H9 (cell line): ENCODE results near the gene CALN1. TPM values are rescaled to one million over a fixed set of nuclear protein-coding genes. Genes with fewer than 3 reads are reported as not detected.

Experiments
- DNase-seq: peaks from one replicate; pipeline ENCODE4 v3.0.0-alpha.2; 2017
- H2AFZ ChIP-seq: one replicate; pipeline ENCODE4 v1.6.1; 2013; ENCODE audit warnings: mild to moderate bottlenecking, low read length, control low read depth, moderate library complexity
- H2AK5ac ChIP-seq: 2 replicates; pipeline ENCODE4 v1.6.1; 2013; ENCODE audit warnings: low read length, control low read depth, mixed read lengths; ENCODE audit not compliant: insufficient read length
- H2BK120ac ChIP-seq: one replicate; pipeline ENCODE4 v1.6.1; 2013; ENCODE audit warnings: low read depth, mild to moderate bottlenecking, low read length, control low read depth, inconsistent platforms; ENCODE audit not compliant: poor library complexity, severe bottlenecking
- H2BK12ac ChIP-seq: 2 replicates; pipeline ENCODE4 v1.6.1; 2013; ENCODE audit warnings: low read length, control low read depth, mixed read lengths, low read depth; ENCODE audit not compliant: insufficient read length
- H2BK15ac ChIP-seq: 2 replicates; pipeline ENCODE4 v1.6.1; 2013; ENCODE audit warnings: low read depth, low read length, control low read depth
- H2BK20ac ChIP-seq: one replicate; pipeline ENCODE4 v1.6.1; 2013; ENCODE audit warnings: low read depth, mild to moderate bottlenecking, low read length, control low read depth, inconsistent platforms; ENCODE audit not compliant: poor library complexity, severe bottlenecking
- H2BK5ac ChIP-seq: 2 replicates; pipeline ENCODE4 v1.6.1; 2013; ENCODE audit warnings: low read length, control low read depth, mixed read lengths; ENCODE audit not compliant: insufficient read length
- H3K14ac ChIP-seq: 2 replicates; pipeline ENCODE4 v1.6.1; 2013; ENCODE audit warnings: low read length, control low read depth; ENCODE audit not compliant: insufficient read depth
- H3K18ac ChIP-seq: 2 replicates; pipeline ENCODE4 v1.6.1; 2013; ENCODE audit warnings: low read depth, mild to moderate bottlenecking, mixed read lengths, low read length, control low read depth; ENCODE audit not compliant: insufficient read length
- H3K23ac ChIP-seq: 2 replicates; pipeline ENCODE4 v1.6.1; 2013; ENCODE audit warnings: low read length, control low read depth, mixed read lengths, low read depth; ENCODE audit not compliant: insufficient read length
- H3K23me2 ChIP-seq: 2 replicates; pipeline ENCODE4 v1.6.1; 2013; ENCODE audit warnings: low read depth, mild to moderate bottlenecking, mixed read lengths, low read length, control low read depth; ENCODE audit not compliant: insufficient read length, poor library complexity, severe bottlenecking
- H3K27ac ChIP-seq: 2 replicates; pipeline ENCODE4 v1.5.1; 2013; ENCODE audit warnings: low read length, control low read depth, mixed read lengths, low read depth; ENCODE audit not compliant: insufficient read length
- H3K27me3 ChIP-seq: 2 replicates; pipeline ENCODE4 v1.6.1; 2013; ENCODE audit warnings: low read length, control low read depth, inconsistent platforms; ENCODE audit not compliant: insufficient read depth
- H3K4ac ChIP-seq: 2 replicates; pipeline ENCODE4 v1.6.1; 2013; ENCODE audit warnings: low read depth, mild to moderate bottlenecking, control low read depth, inconsistent platforms, low read length, moderate library complexity
- H3K4me1 ChIP-seq: 2 replicates; pipeline ENCODE4 v1.6.1; 2013; ENCODE audit warnings: low read length, control low read depth, inconsistent platforms; ENCODE audit not compliant: insufficient read depth
- H3K4me2 ChIP-seq: 2 replicates; pipeline ENCODE4 v1.6.1; 2013; ENCODE audit warnings: low read length, control low read depth, mixed read lengths; ENCODE audit not compliant: insufficient read length, insufficient read depth
- H3K56ac ChIP-seq: 2 replicates; pipeline ENCODE4 v1.6.1; 2013; ENCODE audit warnings: low read depth, mild to moderate bottlenecking, mixed read lengths, low read length, control low read depth; ENCODE audit not compliant: insufficient read length
- H3K79me1 ChIP-seq: 2 replicates; pipeline ENCODE4 v1.6.1; 2013; ENCODE audit warnings: low read depth, mild to moderate bottlenecking, moderate library complexity, low read length, control low read depth, inconsistent platforms; ENCODE audit not compliant: insufficient read depth, poor library complexity, severe bottlenecking
- H3K79me2 ChIP-seq: 2 replicates; pipeline ENCODE4 v1.6.1; 2013; ENCODE audit warnings: low read length, control low read depth, inconsistent platforms; ENCODE audit not compliant: insufficient read depth
- H3K9ac ChIP-seq: 2 replicates; pipeline ENCODE4 v1.6.1; 2013; ENCODE audit warnings: low read length, control low read depth, mixed read lengths; ENCODE audit not compliant: insufficient read length; ENCODE audit errors: extremely low read depth
- H3K9me3 ChIP-seq: one replicate; pipeline ENCODE4 v1.6.1; 2013; ENCODE audit warnings: low read depth, low read length, inconsistent platforms; ENCODE audit not compliant: control insufficient read depth
- H3T11ph ChIP-seq: one replicate; pipeline ENCODE4 v1.6.1; 2013; ENCODE audit warnings: mild to moderate bottlenecking, low read length, control low read depth, inconsistent platforms
- H4K20me1 ChIP-seq: one replicate; pipeline ENCODE4 v1.6.1; 2013; ENCODE audit not compliant: control insufficient read depth, insufficient read length, insufficient read depth
- H4K5ac ChIP-seq: 2 replicates; pipeline ENCODE4 v1.6.1; 2013; ENCODE audit warnings: low read depth, mild to moderate bottlenecking, mixed read lengths, low read length, control low read depth; ENCODE audit not compliant: insufficient read length
- H4K8ac ChIP-seq: replicated peaks from 2 replicates; pipeline ENCODE4 v1.6.1; 2013; ENCODE audit warnings: low read length, control low read depth, mixed read lengths, low read depth; ENCODE audit not compliant: insufficient read length
- H4K91ac ChIP-seq: 2 replicates; pipeline ENCODE4 v1.6.1; 2013; ENCODE audit warnings: low read depth, mild to moderate bottlenecking, moderate library complexity, mixed read lengths, low read length, control low read depth; ENCODE audit not compliant: insufficient read length
- H3K27ac Mint-ChIP-seq, 3 experiments: 2 replicates in 2 of 3; 3 replicates in 1 of 3; pipeline ENCODE4 v1.8.0; 2020 to 2021; ENCODE audit warnings: mixed read lengths in 3 of 3, mild to moderate bottlenecking in 1 of 3, moderate library complexity in 1 of 3
- H3K27me3 Mint-ChIP-seq: 2 replicates; pipeline ENCODE4 v1.8.0; 2021; ENCODE audit warnings: low read depth, mild to moderate bottlenecking, moderate library complexity, mixed read lengths
- H3K36me3 Mint-ChIP-seq, 3 experiments: 2 replicates in 2 of 3; 3 replicates in 1 of 3; pipeline ENCODE4 v1.8.0; 2020 to 2021; ENCODE audit warnings: low read depth in 3 of 3, mixed read lengths in 3 of 3; ENCODE audit not compliant: insufficient read depth in 1 of 3
- H3K4me1 Mint-ChIP-seq, 2 experiments: 2 replicates each; pipeline ENCODE4 v1.8.0; 2020; ENCODE audit warnings: mixed read lengths in 2 of 2
- H3K4me3 Mint-ChIP-seq, 2 experiments: 2 replicates in 1 of 2; 3 replicates in 1 of 2; pipeline ENCODE4 v1.8.0; 2020 to 2021; ENCODE audit warnings: mild to moderate bottlenecking in 2 of 2, mixed read lengths in 2 of 2, moderate library complexity in 1 of 2
- H3K9me3 Mint-ChIP-seq, 2 experiments: 2 replicates in 1 of 2; 3 replicates in 1 of 2; pipeline ENCODE4 v1.8.0; 2020; ENCODE audit warnings: mild to moderate bottlenecking in 2 of 2, mixed read lengths in 2 of 2, moderate library complexity in 1 of 2
- WGBS: extraction: QIAGEN DNeasy Blood & Tissue Kit; methylation state at CpG from one replicate; pipeline ENCODE4 v1.1.7; 2013; ENCODE audit warnings: missing lambda C conversion rate, low lambda C conversion rate, mixed read lengths; ENCODE audit not compliant: insufficient read length; ENCODE audit errors: extremely low coverage; 5-methylcytosine and 5-hydroxymethylcytosine counted together
- total RNA-seq: library from RNA; stranded (reverse); gene quantifications from 2 replicates; pipeline ENCODE4 v1.2.1, GENCODE V29; 2021
- TF ChIP-seq, protein P1 (sequence below): fragments of 200-600 bp; sonication (generic); conservative IDR thresholded peaks from 3 replicates; pipeline ENCODE4 v1.8.0; 2021; ENCODE audit warnings: antibody characterized with exemption, mild to moderate bottlenecking

The CALN1 gene
- total RNA-seq, 1 experiment from 2014 or later = 2.8 TPM

DNA sequence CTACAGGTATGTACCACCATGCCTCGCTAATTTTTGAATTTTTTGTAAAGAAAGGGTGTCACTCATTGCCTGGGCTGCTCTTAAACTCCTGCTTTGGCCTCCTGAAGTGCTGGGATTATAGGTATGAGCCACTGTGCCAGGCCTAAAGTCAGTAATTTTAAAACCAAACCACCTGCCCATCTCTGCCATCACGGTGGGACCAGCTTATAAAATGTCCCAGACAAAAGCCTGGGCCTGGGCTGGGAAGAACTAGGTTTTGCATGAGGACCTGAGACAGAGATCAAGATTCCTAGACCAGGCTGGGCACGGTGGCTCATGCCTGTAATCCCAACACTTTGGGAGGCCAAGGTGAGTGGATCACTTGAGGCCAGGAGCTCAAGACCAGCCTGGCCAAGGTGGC is 395.6 kb downstream of the CALN1 start:
- Mint-ChIP-seq H3K4me1 (no peaks in the 10 kb centered on the region), H3K4me3 (no peak overlapping the region), H3K27ac (no peak overlapping the region), H3K36me3 (no peaks in the 10 kb centered on the region; a peak in 1 of 7 replicates), H3K27me3 (no peaks in the 10 kb centered on the region), H3K9me3 (no peaks in the 10 kb centered on the region; a peak in 1 of 5 replicates)
- H4K20me1 ChIP-seq = no peaks in the 10 kb centered on the region
- no peak overlapping the region for H2BK12ac ChIP-seq
- no peak overlapping the region for H4K91ac ChIP-seq
- no peak overlapping the region for H4K8ac ChIP-seq
- TF ChIP-seq, protein P1, sequence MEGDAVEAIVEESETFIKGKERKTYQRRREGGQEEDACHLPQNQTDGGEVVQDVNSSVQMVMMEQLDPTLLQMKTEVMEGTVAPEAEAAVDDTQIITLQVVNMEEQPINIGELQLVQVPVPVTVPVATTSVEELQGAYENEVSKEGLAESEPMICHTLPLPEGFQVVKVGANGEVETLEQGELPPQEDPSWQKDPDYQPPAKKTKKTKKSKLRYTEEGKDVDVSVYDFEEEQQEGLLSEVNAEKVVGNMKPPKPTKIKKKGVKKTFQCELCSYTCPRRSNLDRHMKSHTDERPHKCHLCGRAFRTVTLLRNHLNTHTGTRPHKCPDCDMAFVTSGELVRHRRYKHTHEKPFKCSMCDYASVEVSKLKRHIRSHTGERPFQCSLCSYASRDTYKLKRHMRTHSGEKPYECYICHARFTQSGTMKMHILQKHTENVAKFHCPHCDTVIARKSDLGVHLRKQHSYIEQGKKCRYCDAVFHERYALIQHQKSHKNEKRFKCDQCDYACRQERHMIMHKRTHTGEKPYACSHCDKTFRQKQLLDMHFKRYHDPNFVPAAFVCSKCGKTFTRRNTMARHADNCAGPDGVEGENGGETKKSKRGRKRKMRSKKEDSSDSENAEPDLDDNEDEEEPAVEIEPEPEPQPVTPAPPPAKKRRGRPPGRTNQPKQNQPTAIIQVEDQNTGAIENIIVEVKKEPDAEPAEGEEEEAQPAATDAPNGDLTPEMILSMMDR = no peak
- no peak overlapping the region for H3K14ac ChIP-seq
- WGBS = no CpG with 5 or more reads among the region's 3 CpGs
- no peak overlapping the region for H2AK5ac ChIP-seq
- H3K27me3 ChIP-seq = no peaks in the 10 kb centered on the region
- H3K56ac ChIP-seq = no peak overlapping the region
- no peak overlapping the region for H2AFZ ChIP-seq
- peaks cover 2% of the 10 kb centered on the region; the same call in 1 of the 2 replicates for H3K79me2 ChIP-seq
- H3K18ac ChIP-seq = no peak overlapping the region
- no peak overlapping the region for H2BK20ac ChIP-seq
- H3K23ac ChIP-seq = no peak overlapping the region
- H4K5ac ChIP-seq = no peak overlapping the region
- no peak overlapping the region for H3K27ac ChIP-seq
- H2BK120ac ChIP-seq = no peak overlapping the region
- no peak for DNase-seq
- H3K4ac ChIP-seq = no peak overlapping the region
- no peaks in the 10 kb centered on the region for H3K79me1 ChIP-seq
- no peaks in the 10 kb centered on the region for H3K9me3 ChIP-seq
- H3K4me1 ChIP-seq = no peaks in the 10 kb centered on the region
- H2BK15ac ChIP-seq = no peak overlapping the region
- no peak overlapping the region for H3T11ph ChIP-seq
- H3K23me2 ChIP-seq = no peaks in the 10 kb centered on the region
- no peak overlapping the region for H2BK5ac ChIP-seq
- no peak overlapping the region for H3K4me2 ChIP-seq
- no peak overlapping the region for H3K9ac ChIP-seq
